CD14-positive monocyte (primary cell): ENCODE data around the gene ENPP6. TPM values are rescaled to one million over a fixed set of nuclear protein-coding genes. Genes with fewer than 3 reads are reported as not detected.

Experiments
- DNase-seq, 3 donors: peaks; one replicate each; pipeline ENCODE4 v3.0.0-alpha.2; 2011 to 2022
- H2AFZ ChIP-seq: 2 replicates; pipeline ENCODE4 v1.6.0; 2012; ENCODE audit warnings: mild to moderate bottlenecking, low read depth, low read length, inconsistent platforms; ENCODE audit not compliant: insufficient read depth, poor library complexity, severe bottlenecking
- H3K27ac ChIP-seq, 2 donors: 1 replicate in 1 of 2; 2 replicates in 1 of 2; pipeline ENCODE4 v1.5.1; 2012 to 2013; ENCODE audit warnings: low read length in 2 of 2, control low read depth in 1 of 2, inconsistent platforms in 1 of 2, low read depth in 1 of 2, mild to moderate bottlenecking in 1 of 2
- H3K27me3 ChIP-seq, 2 donors: one replicate each; pipeline versions ENCODE4 v1.6.0 to v1.6.1; 2011 to 2013; ENCODE audit warnings: low read length in 2 of 2; ENCODE audit not compliant: control insufficient read depth in 2 of 2, insufficient read depth in 2 of 2
- H3K36me3 ChIP-seq, 2 donors: replicated peaks in 1 of 2; 1 replicate in 1 of 2; 2 replicates in 1 of 2; pipeline versions ENCODE4 v1.5.1 to v1.6.1; 2012 to 2013; ENCODE audit warnings: low read length in 2 of 2, control low read depth in 1 of 2, inconsistent platforms in 1 of 2, mild to moderate bottlenecking in 1 of 2; ENCODE audit not compliant: insufficient read depth in 2 of 2, control insufficient read depth in 1 of 2
- H3K4me1 ChIP-seq, 2 donors: 1 replicate in 1 of 2; 2 replicates in 1 of 2; pipeline versions ENCODE4 v1.5.1 to v1.6.1; 2012 to 2013; ENCODE audit warnings: low read length in 2 of 2, control low read depth in 1 of 2, inconsistent platforms in 1 of 2, mild to moderate bottlenecking in 1 of 2, moderate library complexity in 1 of 2; ENCODE audit not compliant: insufficient read depth in 2 of 2, control insufficient read depth in 1 of 2
- H3K4me2 ChIP-seq: replicated peaks from 2 replicates; pipeline ENCODE3; 2012; ENCODE audit warnings: low read length, moderate library complexity, mild to moderate bottlenecking; ENCODE audit not compliant: poor library complexity, severe bottlenecking; ENCODE audit errors: extremely low read depth
- H3K4me3 ChIP-seq, 3 experiments: fragments of 200-600 bp in 1 of 3; sonication (generic) in 1 of 3; replicated peaks in 1 of 3; 1 replicate in 2 of 3; 2 replicates in 1 of 3; pipeline ENCODE4 v1.5.1; 2011 to 2013; ENCODE audit warnings: low read length in 3 of 3, mild to moderate bottlenecking in 3 of 3, control low read depth in 2 of 3, low read depth in 2 of 3, inconsistent platforms in 1 of 3, moderate library complexity in 1 of 3
- H3K79me2 ChIP-seq: 2 replicates; pipeline ENCODE4 v1.6.0; 2012; ENCODE audit warnings: mild to moderate bottlenecking, control low read depth, inconsistent platforms, low read length, moderate library complexity; ENCODE audit not compliant: insufficient read depth
- H3K9ac ChIP-seq: 2 replicates; pipeline ENCODE4 v1.6.0; 2017; ENCODE audit warnings: low read length, mild to moderate bottlenecking; ENCODE audit not compliant: insufficient read depth, poor library complexity, severe bottlenecking
- H3K9me3 ChIP-seq, 2 donors: replicated peaks in 1 of 2; 1 replicate in 1 of 2; 2 replicates in 1 of 2; pipeline versions ENCODE4 v1.5.1 to v1.6.1; 2012 to 2013; ENCODE audit warnings: low read length in 2 of 2, control low read depth in 1 of 2; ENCODE audit not compliant: control insufficient read depth in 1 of 2, insufficient read depth in 1 of 2
- H4K20me1 ChIP-seq: 2 replicates; pipeline ENCODE4 v1.6.0; 2012; ENCODE audit warnings: mild to moderate bottlenecking, low read length, control low read depth, moderate library complexity; ENCODE audit not compliant: insufficient read depth
- H3K27ac Mint-ChIP-seq, 7 donors: one replicate each; pipeline ENCODE4 v1.8.0; 2020; ENCODE audit warnings: mild to moderate bottlenecking in 7 of 7, mixed read lengths in 7 of 7, moderate library complexity in 6 of 7, inconsistent platforms in 2 of 7
- H3K27me3 Mint-ChIP-seq, 3 donors: one replicate each; pipeline ENCODE4 v1.8.0; 2021 to 2022; ENCODE audit warnings: low read depth in 3 of 3, mild to moderate bottlenecking in 3 of 3, mixed read lengths in 3 of 3, moderate library complexity in 3 of 3, inconsistent platforms in 1 of 3
- H3K36me3 Mint-ChIP-seq, 2 donors: one replicate each; pipeline ENCODE4 v1.8.0; 2020; ENCODE audit warnings: mixed read lengths in 2 of 2, inconsistent platforms in 1 of 2, mild to moderate bottlenecking in 1 of 2
- H3K4me1 Mint-ChIP-seq: one replicate; pipeline ENCODE4 v1.8.0; 2020; ENCODE audit warnings: mild to moderate bottlenecking, mixed read lengths
- H3K4me3 Mint-ChIP-seq, 2 donors: one replicate each; pipeline ENCODE4 v1.8.0; 2020; ENCODE audit warnings: mild to moderate bottlenecking in 2 of 2, mixed read lengths in 2 of 2, moderate library complexity in 1 of 2
- H3K9me3 Mint-ChIP-seq, 7 donors: one replicate each; pipeline ENCODE4 v1.8.0; 2020 to 2022; ENCODE audit warnings: mixed read lengths in 7 of 7, mild to moderate bottlenecking in 6 of 7, moderate library complexity in 6 of 7, inconsistent platforms in 2 of 7
- CTCF ChIP-seq: fragments of 200-600 bp; IDR thresholded peaks from one replicate; pipeline ENCODE4 v1.8.0; 2022; ENCODE audit warnings: antibody characterized with exemption, mild to moderate bottlenecking
- WGBS: methylation state at CpG from one replicate; pipeline ENCODE4 v1.1.5; 2013; ENCODE audit warnings: missing lambda C conversion rate; ENCODE audit not compliant: insufficient coverage; 5-methylcytosine and 5-hydroxymethylcytosine counted together
- intact Hi-C, 2 donors: fragments of 100-400 bp; cut with micrococcal nuclease; formaldehyde crosslinking; loops; one replicate each; pipeline versions ENCODE4 v1.15.0 to v1.15.1; 2023
- polyA plus RNA-seq, 3 donors: library from polyadenylated mRNA; depleted of rRNA in 1 of 3; unstranded in 2 of 3; stranded (reverse) in 1 of 3; fragments of 300-500 nt in 2 of 3; fragments of >200 nt in 1 of 3; fragmentation: Illumina TruSeq in 2 of 3; gene quantifications; 1 replicate in 2 of 3; 2 replicates in 1 of 3; pipeline ENCODE4 v1.2.3, GENCODE V29; 2012 to 2021

The ENPP6 gene
- polyA plus RNA-seq, 3 donors: 0.05 TPM; not detected in 2

- H3K27me3 Mint-ChIP-seq: peaks cover under 1 to 5% (median 2%) of the 10 kb centered on the region in 3 donors
- Histone ChIP-seq H4K20me1 (no peaks in the 10 kb centered on the region), H3K36me3 (no peaks in the 10 kb centered on the region), H3K9ac (no peak overlapping the region), H3K9me3 (no peaks in the 10 kb centered on the region), H3K79me2 (no peaks in the 10 kb centered on the region), H3K27ac (no peak overlapping the region), H3K4me2 (no peak overlapping the region), H2AFZ (no peak overlapping the region), H3K4me1 (no peaks in the 10 kb centered on the region), H3K4me3 (no peak overlapping the region), H3K27me3 (no peaks in the 10 kb centered on the region)
- WGBS: 95% methylated on average over 9 of the region's 10 CpGs
- no peak overlapping the region for H3K27ac Mint-ChIP-seq
- H3K4me1 Mint-ChIP-seq: peaks cover 5% of the 10 kb centered on the region
- H3K36me3 Mint-ChIP-seq: no peaks in the 10 kb centered on the region
- no peak for DNase-seq
- TF ChIP-seq CTCF: no peak
- H3K4me3 Mint-ChIP-seq: no peak overlapping the region
- H3K9me3 Mint-ChIP-seq: peaks cover 0 to 2% (median 0%) of the 10 kb centered on the region in 7 donors
- intact Hi-C loops: no loop called here
These were observed 115.2 kb downstream of the ENPP6 start for GRCh38 chr4:184102488-184102887.

GRCh38 chr4:184101711-184102110, 116.0 kb downstream of the ENPP6 start:
- H3K4me1 ChIP-seq: peaks cover 3 to 7% of the 10 kb centered on the region in 2 donors
- H2AFZ ChIP-seq: no peak overlapping the region
- no peak overlapping the region for H3K9ac ChIP-seq
- no peak for TF ChIP-seq CTCF
- no peaks in the 10 kb centered on the region for H3K27me3 ChIP-seq
- peaks cover 0 to 2% (median 0%) of the 10 kb centered on the region in 7 donors for H3K9me3 Mint-ChIP-seq
- H4K20me1 ChIP-seq: no peaks in the 10 kb centered on the region
- DNase-seq: no peak
- no peak overlapping the region for H3K4me2 ChIP-seq
- no peak overlapping the region for H3K27ac ChIP-seq
- H3K79me2 ChIP-seq: no peaks in the 10 kb centered on the region
- H3K36me3 Mint-ChIP-seq: no peaks in the 10 kb centered on the region
- H3K4me3 Mint-ChIP-seq: no peak overlapping the region
- H3K27ac Mint-ChIP-seq: no peak overlapping the region
- H3K4me1 Mint-ChIP-seq: peaks cover 13% of the 10 kb centered on the region
- intact Hi-C loops: loop anchor here in 1 of 2 donors (2.0 kb wide), 1 partner anchor 261 kb away; no protein-coding TSS in a partner anchor
- no peaks in the 10 kb centered on the region for H3K36me3 ChIP-seq
- no peaks in the 10 kb centered on the region for H3K9me3 ChIP-seq
- peaks cover 0 to 7% (median 5%) of the 10 kb centered on the region in 3 donors for H3K27me3 Mint-ChIP-seq
- 86% methylated on average over 7 of the region's 11 CpGs for WGBS
- no peak overlapping the region for H3K4me3 ChIP-seq
